HG03025 (cell line): Measurements from ENCODE around the gene FUCA1.
"Not testable (repeated sequence)": the region's sequence is repeated elsewhere in the genome, so short reads cannot be mapped to it uniquely, and the experiment has no call there.

ENCODE experiments used
- ATAC-seq: cut with Tn5 transposase; IDR thresholded peaks from one replicate; pipeline ENCODE4 v1.9.1; 2021; ENCODE audit warnings: mild to moderate bottlenecking, moderate library complexity; ENCODE audit not compliant: unreplicated experiment, low FRiP score

FUCA1 gene

DNA sequence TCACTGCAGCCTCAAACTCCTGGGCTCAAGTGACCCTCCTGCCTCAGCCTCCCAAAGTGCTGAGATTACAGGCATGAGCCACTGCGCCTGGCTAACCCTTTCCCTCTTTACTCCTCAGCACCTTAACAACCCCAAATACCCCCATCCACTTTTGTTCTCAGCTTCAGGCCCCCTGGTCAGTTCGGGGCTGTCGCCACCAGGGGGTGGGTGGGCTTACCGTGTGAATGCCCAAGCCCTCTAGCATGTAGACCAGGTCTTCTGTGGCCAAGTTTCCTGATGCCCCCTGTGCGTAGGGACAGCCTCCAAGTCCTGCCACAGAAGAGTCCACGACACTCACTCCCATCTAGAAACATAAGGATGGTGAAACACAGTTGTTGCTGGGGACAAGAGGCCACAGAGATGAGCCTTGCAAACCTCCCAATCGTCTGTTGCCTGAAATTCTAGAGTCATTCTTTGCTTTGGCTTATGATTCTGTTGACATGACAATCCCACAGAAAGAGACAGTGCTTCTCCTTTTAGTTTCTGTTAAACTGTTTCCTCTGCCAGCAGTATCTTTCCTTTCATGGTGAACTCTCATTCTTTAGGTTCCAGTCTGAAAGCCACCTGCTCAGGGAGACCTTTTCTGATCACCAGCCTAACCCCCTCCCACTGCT, 63.8 kb downstream of the FUCA1 start:
- no peak for ATAC-seq

- ATAC-seq: no peak
Measured at GRCh38 chr1:23803674-23804073, 64.4 kb downstream of the FUCA1 start.

DNA sequence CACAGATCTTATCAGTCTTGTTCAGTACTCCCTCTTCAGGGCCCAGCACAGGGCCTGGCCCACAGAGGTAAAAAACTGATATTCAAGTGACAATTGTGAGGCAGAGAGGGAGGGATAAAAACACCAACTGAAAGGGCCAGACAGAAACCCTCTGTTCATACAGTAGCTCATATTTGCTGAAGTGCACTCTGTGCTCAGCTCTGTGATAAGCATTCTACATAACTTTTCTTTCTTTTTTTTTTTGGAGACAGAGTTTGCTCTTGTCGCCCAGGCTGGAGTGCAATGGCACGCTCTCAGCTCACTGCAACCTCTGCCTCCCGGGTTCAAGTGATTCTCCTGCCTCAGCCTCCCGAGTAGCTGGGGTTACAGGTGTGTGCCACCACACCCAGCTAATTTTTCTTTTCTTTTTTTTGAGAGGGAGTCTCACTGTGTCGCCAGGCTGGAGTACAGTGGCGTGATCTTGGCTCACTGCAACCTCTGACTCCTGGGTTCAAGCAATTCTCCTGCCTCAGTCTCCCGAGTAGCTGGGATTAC, 65.2 kb downstream of the FUCA1 start:
- not testable (repeated sequence) for ATAC-seq

DNA sequence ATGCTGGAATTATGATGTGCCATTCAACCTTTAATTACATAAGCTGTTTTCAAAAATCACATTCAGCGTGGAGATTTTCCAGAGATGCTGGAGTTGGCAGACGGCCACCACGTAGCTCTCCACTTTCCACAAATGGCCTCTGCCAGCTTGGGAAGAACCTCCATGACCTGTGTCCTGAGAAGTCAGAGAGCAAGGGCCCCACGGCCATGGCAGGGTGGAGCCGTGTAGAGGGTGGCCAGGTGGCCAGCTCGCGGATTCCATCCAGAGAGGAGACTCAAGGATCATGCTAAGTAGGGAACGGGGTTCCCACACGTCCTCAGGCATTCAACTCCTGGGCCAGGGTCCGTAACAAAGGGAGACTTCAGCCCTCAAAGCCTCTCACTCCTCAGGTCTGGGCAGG, 66.2 kb downstream of the FUCA1 start:
- no peak for ATAC-seq

- ATAC-seq: no peak
Measured at GRCh38 chr1:23801338-23801748, 66.7 kb downstream of the FUCA1 start.

DNA sequence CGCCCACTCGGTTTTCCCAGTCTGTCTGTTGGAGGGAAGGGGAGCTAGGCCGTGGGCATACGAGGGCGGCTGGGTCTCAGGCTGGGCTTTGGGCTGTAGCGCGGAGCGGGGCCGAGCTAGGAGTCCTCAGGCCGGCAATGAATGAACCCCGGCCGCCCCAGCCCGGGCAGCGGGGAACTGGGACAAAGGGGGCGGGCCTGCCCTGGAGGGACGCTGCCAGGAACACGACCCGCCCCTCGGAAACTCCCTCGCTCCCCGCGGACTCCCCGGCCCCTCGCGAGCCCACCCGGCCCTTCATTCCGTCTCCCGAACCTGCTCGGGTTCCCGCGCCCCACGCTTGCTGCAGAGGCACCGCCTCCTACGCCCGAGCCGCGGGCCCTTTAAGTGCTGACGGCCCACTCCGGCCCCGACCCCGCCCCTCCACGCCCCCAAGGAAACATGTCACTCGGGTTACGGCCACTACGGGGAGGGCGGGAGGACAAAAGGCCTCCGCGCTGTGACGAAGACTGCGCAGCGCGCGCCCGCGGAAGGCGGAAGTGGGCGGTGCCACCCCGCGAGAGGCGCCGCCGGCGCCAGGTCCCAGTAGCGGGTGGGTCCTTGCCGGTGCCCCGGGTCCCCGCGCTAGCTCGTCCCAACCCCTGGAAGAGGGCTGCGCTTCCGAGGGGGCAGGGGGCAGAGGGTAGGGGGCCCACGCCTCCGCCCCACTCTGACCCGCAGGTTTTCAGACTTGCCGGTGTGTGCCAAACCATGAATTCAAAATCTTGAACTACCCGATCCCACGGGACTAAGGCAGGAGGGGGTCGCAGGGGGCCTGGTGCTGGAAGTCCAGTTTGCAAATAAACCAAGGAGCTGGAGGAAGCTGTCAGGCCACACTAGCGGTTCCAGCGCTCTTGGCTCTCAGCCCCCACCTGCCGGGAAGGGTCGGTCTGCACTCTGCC, 67.4 kb downstream of the FUCA1 start, which contains the start of gene GALE:
Gene GALE (minus strand): TSS at position 355 of the 938 bp plus-strand sequence. CDS start 1,747 bp downstream, outside the sequence.
- ATAC-seq: peak; percentile 80

GRCh38 chr1:23799570-23800399, 68.3 kb downstream of the FUCA1 start:
- ATAC-seq: no peak

DNA sequence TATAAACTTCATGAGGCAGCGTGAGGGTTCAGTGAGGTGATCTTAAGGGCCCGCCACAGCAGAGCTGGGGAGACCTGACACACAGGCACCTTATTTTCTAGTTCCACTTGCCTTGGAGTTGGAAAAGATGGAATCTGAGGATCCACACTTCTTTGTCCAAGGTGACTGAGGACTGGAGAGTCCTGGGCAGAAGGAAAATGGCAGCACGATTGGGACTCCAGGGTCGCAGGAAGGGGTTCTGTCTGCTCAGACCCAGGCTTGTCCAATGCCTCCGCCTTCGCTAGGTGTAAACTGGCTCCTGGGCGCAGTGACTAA, 68.9 kb downstream of the FUCA1 start:
- ATAC-seq: no peak

GRCh38 chr1:23798662-23799142, 69.4 kb downstream of the FUCA1 start:
- ATAC-seq: no peak

GRCh38 chr1:23797478-23798448, 70.3 kb downstream of the FUCA1 start:
- ATAC-seq: no peak

DNA sequence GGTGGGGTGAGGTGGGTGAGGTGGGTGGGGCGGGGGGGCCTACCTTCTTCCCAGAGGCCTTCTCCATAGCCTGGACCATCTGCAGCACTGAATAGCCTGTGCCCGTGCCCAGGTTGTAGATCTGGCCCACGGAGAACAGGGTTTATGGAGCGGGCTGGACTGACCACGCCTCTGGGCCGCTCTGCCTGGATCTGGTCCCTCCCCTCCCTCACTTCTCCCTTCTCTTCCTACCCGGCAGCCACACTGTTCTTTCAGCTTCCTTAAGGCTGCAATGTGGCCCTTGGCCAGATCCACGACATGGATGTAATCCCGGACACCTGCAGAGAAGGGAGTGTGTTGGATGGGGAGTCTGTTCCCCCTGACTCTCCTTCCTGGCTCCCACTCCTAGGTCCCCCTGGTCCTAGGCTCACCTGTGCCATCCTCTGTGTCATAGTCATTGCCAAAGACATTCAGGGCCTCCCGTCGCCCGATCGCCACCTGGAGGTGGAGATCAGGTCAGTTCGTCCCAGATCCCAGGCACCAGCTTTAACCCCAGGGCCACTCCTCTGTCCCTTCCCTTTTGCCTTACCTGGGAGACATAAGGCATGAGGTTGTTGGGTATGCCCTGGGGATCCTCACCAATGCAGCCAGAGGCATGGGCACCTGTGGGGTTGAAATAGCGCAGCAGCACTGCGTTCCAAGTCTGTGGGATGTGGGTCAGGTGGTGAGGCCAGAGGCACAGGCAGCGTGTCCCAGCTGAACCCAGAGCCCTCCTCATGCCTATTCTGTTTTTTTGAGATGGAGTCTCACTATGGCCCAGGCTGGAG, 71.4 kb downstream of the FUCA1 start:
- no peak for ATAC-seq

GRCh38 chr1:23795676-23796465, 72.2 kb downstream of the FUCA1 start:
- no peak for ATAC-seq
